Measurements from ENCODE around the gene OPCML.

OPCML gene

GRCh38 chr11:132586801-132587200 lies 945.5 kb downstream of the OPCML start:
- H3K79me2 ChIP-seq (ENCODE audit: insufficient read depth, low read length), result no peaks in the 10 kb centered on the region
- no peaks in the 10 kb centered on the region for H3F3A ChIP-seq (ENCODE audit: insufficient read depth)
- H3K27ac ChIP-seq (ENCODE audit: low read depth, low read length), result no peak overlapping the region
- no peaks in the 10 kb centered on the region for H3K9me2 ChIP-seq (replicated peaks; ENCODE audit: insufficient read depth, low read length)
- no peaks in the 10 kb centered on the region for H3K9me3 ChIP-seq (ENCODE audit: insufficient read depth, low read length)
- H3K4me3 ChIP-seq (ENCODE audit: insufficient read depth, low read length, poor library complexity, severe bottlenecking), result no peak overlapping the region
- no peaks in the 10 kb centered on the region for H3K36me3 ChIP-seq (ENCODE audit: low read length)
- no peak overlapping the region for H3K9ac ChIP-seq (ENCODE audit: low read length)
- H3K27me3 ChIP-seq (ENCODE audit: low read length), result no peaks in the 10 kb centered on the region
- no peaks in the 10 kb centered on the region for H4K20me1 ChIP-seq (ENCODE audit: low read depth, low read length)
- H2AFZ ChIP-seq (ENCODE audit: low read depth, low read length, severe bottlenecking), result no peak overlapping the region
- no peak overlapping the region for H3K4me2 ChIP-seq (ENCODE audit: low read depth, low read length, poor library complexity, severe bottlenecking)
- TF ChIP-seq, protein P1, sequence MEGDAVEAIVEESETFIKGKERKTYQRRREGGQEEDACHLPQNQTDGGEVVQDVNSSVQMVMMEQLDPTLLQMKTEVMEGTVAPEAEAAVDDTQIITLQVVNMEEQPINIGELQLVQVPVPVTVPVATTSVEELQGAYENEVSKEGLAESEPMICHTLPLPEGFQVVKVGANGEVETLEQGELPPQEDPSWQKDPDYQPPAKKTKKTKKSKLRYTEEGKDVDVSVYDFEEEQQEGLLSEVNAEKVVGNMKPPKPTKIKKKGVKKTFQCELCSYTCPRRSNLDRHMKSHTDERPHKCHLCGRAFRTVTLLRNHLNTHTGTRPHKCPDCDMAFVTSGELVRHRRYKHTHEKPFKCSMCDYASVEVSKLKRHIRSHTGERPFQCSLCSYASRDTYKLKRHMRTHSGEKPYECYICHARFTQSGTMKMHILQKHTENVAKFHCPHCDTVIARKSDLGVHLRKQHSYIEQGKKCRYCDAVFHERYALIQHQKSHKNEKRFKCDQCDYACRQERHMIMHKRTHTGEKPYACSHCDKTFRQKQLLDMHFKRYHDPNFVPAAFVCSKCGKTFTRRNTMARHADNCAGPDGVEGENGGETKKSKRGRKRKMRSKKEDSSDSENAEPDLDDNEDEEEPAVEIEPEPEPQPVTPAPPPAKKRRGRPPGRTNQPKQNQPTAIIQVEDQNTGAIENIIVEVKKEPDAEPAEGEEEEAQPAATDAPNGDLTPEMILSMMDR (IDR thresholded peaks at IDR 0.05; ENCODE audit: insufficient read depth, low read length, poor library complexity, severe bottlenecking), result no peak
- no peak for TF ChIP-seq EZH2phosphoT487 (conservative IDR thresholded peaks at IDR 0.05; ENCODE audit: low read length)

- H3K9ac ChIP-seq (ENCODE audit: low read length), result no peak overlapping the region
- no peak overlapping the region for H3K4me2 ChIP-seq (ENCODE audit: low read depth, low read length, poor library complexity, severe bottlenecking)
- no peak overlapping the region for H2AFZ ChIP-seq (ENCODE audit: low read depth, low read length, severe bottlenecking)
- no peaks in the 10 kb centered on the region for H3K9me3 ChIP-seq (ENCODE audit: insufficient read depth, low read length)
- H3K79me2 ChIP-seq (ENCODE audit: insufficient read depth, low read length), result no peaks in the 10 kb centered on the region
- H3F3A ChIP-seq (ENCODE audit: insufficient read depth), result no peaks in the 10 kb centered on the region
- no peaks in the 10 kb centered on the region for H4K20me1 ChIP-seq (ENCODE audit: low read depth, low read length)
- TF ChIP-seq, protein P1 (IDR thresholded peaks at IDR 0.05; ENCODE audit: insufficient read depth, low read length, poor library complexity, severe bottlenecking), result no peak
- no peak for TF ChIP-seq EZH2phosphoT487 (conservative IDR thresholded peaks at IDR 0.05; ENCODE audit: low read length)
- H3K27me3 ChIP-seq (ENCODE audit: low read length), result no peaks in the 10 kb centered on the region
- no peaks in the 10 kb centered on the region for H3K9me2 ChIP-seq (replicated peaks; ENCODE audit: insufficient read depth, low read length)
- no peak overlapping the region for H3K4me3 ChIP-seq (ENCODE audit: insufficient read depth, low read length, poor library complexity, severe bottlenecking)
- no peak overlapping the region for H3K27ac ChIP-seq (ENCODE audit: low read depth, low read length)
- no peaks in the 10 kb centered on the region for H3K36me3 ChIP-seq (ENCODE audit: low read length)
Observed at GRCh38 chr11:132579634-132580327, 952.5 kb downstream of the OPCML start.

- TF ChIP-seq, protein P1 (IDR thresholded peaks at IDR 0.05; ENCODE audit: insufficient read depth, low read length, poor library complexity, severe bottlenecking), result no peak
- TF ChIP-seq EZH2phosphoT487 (conservative IDR thresholded peaks at IDR 0.05; ENCODE audit: low read length), result no peak
- Histone ChIP-seq H3K4me3 (ENCODE audit: insufficient read depth, low read length, poor library complexity, severe bottlenecking) (no peak overlapping the region), H4K20me1 (ENCODE audit: low read depth, low read length) (no peaks in the 10 kb centered on the region), H3K4me2 (ENCODE audit: low read depth, low read length, poor library complexity, severe bottlenecking) (no peak overlapping the region), H3K27me3 (ENCODE audit: low read length) (no peaks in the 10 kb centered on the region), H3K27ac (ENCODE audit: low read depth, low read length) (no peak overlapping the region), H2AFZ (ENCODE audit: low read depth, low read length, severe bottlenecking) (no peak overlapping the region), H3K36me3 (ENCODE audit: low read length) (no peaks in the 10 kb centered on the region), H3K9me2 (replicated peaks; ENCODE audit: insufficient read depth, low read length) (no peaks in the 10 kb centered on the region), H3K79me2 (ENCODE audit: insufficient read depth, low read length) (no peaks in the 10 kb centered on the region), H3K9me3 (ENCODE audit: insufficient read depth, low read length) (no peaks in the 10 kb centered on the region), H3K9ac (ENCODE audit: low read length) (no peak overlapping the region), H3F3A (ENCODE audit: insufficient read depth) (no peaks in the 10 kb centered on the region)
Observed at GRCh38 chr11:132579136-132579535, 953.2 kb downstream of the OPCML start.
